DOHH2 (cell line): ENCODE results near the gene PRRG1.

Experiments used
- EZH2phosphoT487 ChIP-seq: fragments of 200-600 bp; sonication (generic); IDR thresholded peaks from 2 replicates; pipeline ENCODE4 v1.6.1; 2017; ENCODE audit warnings: borderline replicate concordance, mild to moderate bottlenecking, antibody characterized with exemption, low read length, moderate library complexity, mixed read lengths
- TF ChIP-seq, protein P1 (sequence below): fragments of 200-600 bp; sonication (generic); IDR thresholded peaks from one replicate; pipeline ENCODE4 v1.5.1; 2014; ENCODE audit warnings: antibody characterized with exemption, mild to moderate bottlenecking, low read depth, low read length; ENCODE audit not compliant: poor library complexity, severe bottlenecking

DNA sequence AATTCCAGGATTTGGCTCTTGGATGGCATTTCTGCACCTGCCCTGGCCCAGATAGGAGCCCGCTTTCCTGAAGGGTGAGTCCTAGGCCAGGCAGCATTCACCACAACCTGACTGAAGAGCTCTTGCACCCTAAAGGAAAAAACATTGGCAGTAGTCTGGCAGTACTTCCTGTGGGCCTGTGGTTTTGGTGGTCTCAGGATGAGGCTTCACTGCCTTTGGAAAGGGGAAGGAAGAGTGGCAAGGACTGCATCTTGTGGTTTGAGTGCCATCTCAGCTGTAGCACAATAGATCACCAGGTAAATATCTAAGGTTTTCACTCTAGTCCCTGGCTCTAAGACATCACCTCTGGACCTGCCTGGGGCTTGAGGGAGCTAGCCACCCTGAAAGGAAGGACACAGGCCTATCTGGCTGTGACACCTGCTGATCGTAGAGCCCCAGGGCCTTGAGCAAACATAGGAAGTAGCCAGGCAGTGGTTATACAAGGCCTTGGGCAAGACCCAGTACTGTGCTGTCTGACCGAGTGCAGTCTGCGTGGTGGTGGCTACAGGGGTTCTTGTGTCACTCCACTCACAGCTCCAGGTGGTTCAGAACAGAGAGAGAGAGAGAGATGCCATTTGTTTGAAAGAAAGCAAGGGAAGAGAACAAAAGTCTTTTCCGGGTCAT is 28.5 kb upstream of the PRRG1 start:
- TF ChIP-seq, protein P1, sequence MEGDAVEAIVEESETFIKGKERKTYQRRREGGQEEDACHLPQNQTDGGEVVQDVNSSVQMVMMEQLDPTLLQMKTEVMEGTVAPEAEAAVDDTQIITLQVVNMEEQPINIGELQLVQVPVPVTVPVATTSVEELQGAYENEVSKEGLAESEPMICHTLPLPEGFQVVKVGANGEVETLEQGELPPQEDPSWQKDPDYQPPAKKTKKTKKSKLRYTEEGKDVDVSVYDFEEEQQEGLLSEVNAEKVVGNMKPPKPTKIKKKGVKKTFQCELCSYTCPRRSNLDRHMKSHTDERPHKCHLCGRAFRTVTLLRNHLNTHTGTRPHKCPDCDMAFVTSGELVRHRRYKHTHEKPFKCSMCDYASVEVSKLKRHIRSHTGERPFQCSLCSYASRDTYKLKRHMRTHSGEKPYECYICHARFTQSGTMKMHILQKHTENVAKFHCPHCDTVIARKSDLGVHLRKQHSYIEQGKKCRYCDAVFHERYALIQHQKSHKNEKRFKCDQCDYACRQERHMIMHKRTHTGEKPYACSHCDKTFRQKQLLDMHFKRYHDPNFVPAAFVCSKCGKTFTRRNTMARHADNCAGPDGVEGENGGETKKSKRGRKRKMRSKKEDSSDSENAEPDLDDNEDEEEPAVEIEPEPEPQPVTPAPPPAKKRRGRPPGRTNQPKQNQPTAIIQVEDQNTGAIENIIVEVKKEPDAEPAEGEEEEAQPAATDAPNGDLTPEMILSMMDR = no peak
- TF ChIP-seq EZH2phosphoT487 = no peak
